Left cardiac atrium (tissue), 4 donors: ENCODE results near the gene DPPA2. TPM values are rescaled to one million over a fixed set of nuclear protein-coding genes. Genes with fewer than 3 reads are reported as not detected.
"Not testable (repeated sequence)": the region's sequence is repeated elsewhere in the genome, so short reads cannot be mapped to it uniquely, and the experiment has no call there.

Experiments used
- ATAC-seq, 2 donors: fragments of 200-7000 bp; cut with Tn5 transposase; one replicate each; pipeline ENCODE4 v1.9.1; 2020; ENCODE audit warnings: mild to moderate bottlenecking in 2 of 2, moderate library complexity in 2 of 2
- DNase-seq: peaks from one replicate; pipeline ENCODE4 v3.0.0-alpha.2; 2020
- intact Hi-C, 2 donors: fragments of 100-400 bp; cut with DNase I; formaldehyde crosslinking; loops; one replicate each; pipeline versions ENCODE4 v1.14.1 to v1.15.1; 2022 to 2023
- long read RNA-seq: library from polyadenylated mRNA; unstranded; transcript quantifications from one replicate; pipeline ENCODE4 v2.0.0, GENCODE V29; 2021
- total RNA-seq, 2 donors: library from RNA; stranded (reverse); fragmentation: NEBNext Ultra II Directional; extraction: Animal tissue kit (Norgen Biotek cat#: 25700); gene quantifications; one replicate each; pipeline ENCODE4 v1.2.1, GENCODE V29; 2021
- donor health status: DM: no; HTN: yes; CAD: no.
- donor health status: DM: no; HTN: yes; CAD: no; lungs with severe emphysema.
- donor health status: DM: yes; HTN: yes; CAD: no.
- donor health status: Dilated cardiomyopathy.

DPPA2 gene, protein sequence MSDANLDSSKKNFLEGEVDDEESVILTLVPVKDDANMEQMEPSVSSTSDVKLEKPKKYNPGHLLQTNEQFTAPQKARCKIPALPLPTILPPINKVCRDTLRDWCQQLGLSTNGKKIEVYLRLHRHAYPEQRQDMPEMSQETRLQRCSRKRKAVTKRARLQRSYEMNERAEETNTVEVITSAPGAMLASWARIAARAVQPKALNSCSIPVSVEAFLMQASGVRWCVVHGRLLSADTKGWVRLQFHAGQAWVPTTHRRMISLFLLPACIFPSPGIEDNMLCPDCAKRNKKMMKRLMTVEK
- not detected for total RNA-seq
- long read RNA-seq = 0 reads

DNA sequence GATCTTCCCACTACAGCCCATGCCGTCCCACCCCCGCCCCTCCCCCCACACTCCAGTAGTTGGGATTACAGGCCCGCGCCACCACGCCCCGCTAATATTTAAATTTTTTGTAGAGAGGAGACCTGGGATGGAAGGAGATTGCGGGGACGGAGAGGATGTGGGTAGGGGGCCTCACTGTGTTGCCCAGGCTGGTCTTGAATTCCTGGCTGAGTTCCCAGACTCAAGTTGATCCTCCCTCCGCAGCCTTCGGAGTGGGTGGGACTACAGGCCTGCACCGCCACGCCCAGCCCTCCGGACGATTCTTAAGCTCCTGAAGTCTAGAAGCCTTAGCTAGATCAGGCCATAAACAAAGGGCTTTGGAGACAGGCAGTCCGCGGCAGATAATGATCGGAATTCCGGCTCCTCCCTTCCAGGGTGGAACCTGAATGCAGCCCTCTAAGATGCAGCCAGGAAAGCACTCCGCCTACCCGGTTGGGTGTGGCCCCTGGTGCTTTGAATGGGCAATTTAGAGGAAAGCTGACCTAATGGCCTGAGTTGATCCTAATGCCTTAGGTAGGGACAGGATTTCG, at the start of gene DPPA2:
DPPA2 (minus strand) TSS at position 356 of the 569 bp plus-strand sequence. CDS start 1,975 bp downstream, outside the sequence.
- ATAC-seq = no peak
- intact Hi-C loops = no loop called here
- DNase-seq = no peak

DNA sequence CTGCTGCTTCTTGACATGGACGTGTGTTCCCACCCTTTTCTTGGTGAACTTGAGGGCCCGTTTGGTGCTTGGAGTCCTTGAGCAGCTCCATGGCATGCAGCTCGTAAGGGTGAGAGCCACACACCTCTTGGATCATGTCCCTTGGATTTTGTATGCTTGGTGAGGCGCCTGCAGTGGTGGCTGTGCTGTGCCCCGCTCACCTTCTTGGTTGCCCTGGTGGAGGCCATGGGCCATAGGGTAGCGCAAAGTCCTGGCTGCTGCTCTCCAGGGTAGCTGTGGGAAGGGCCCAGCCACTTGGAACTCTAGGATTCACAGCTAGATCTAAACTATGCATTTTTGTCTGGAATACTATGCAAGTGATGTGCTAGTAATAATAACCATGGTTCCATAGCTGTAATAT, 47.8 kb upstream of the DPPA2 start:
- ATAC-seq = no peak
- no peak for DNase-seq
- intact Hi-C loops = no loop called here

DNA sequence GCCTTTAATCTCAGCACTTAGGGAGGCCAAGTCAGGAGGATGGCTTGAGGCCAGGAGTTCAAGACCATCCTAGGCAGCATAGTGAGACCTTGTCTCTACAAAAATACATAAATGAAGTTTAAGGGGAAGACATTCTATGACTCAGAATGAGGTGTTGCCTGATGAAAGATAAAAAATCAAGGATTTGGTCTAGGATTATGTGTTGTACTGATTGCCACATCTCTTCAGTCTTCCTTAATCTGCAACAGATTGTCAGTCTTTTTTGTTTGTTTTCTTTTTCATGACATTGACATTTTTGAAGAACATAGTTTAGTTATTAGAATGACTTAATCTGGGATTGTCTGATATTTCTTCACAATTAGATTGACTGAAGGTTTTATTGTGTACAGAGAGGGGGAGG, 47.3 kb upstream of the DPPA2 start:
- DNase-seq (no peak), ATAC-seq (no peak)
- intact Hi-C loops = no loop called here

DNA sequence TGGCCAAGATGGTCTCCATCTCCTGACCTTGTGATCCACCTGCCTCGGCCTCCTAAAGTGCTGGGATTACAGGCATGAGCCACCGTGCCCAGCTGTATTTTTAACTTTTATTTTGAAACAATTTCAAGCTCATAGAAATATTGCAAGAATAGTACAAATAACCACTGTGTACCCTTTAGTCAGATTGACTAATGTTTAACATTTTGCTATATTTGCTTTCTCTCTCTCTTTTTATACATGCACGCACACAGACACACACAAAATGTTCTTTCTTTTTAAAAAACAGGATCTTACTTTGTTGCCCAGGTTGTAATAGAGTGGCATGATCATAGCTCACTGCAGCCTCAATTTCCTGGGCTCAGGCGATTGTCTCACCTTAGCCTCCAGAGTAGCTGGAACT, 46.5 kb upstream of the DPPA2 start:
- intact Hi-C loops = no loop called here
- DNase-seq (no peak), ATAC-seq (no peak)

DNA sequence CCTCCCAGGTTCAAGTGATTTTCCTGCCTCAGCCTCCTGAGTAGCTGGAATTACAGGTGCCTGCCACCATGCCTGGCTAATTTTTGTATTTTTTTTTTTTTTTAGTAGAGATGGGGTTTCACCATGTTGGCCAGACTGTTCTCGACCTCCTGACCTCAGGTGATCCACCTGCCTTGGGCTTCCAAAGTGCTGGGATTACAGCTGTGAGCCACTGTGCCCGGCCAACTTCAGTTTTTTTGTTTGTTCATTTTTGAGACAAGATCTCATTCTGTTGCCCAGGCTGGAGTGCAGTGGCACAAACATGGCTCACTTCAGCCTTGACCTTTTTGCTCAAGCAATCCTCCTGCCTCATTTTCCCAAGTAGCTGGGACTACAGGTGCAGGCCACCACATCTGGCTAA, 42.5 kb upstream of the DPPA2 start:
- DNase-seq, intact Hi-C loops, ATAC-seq: not testable (repeated sequence)

DNA sequence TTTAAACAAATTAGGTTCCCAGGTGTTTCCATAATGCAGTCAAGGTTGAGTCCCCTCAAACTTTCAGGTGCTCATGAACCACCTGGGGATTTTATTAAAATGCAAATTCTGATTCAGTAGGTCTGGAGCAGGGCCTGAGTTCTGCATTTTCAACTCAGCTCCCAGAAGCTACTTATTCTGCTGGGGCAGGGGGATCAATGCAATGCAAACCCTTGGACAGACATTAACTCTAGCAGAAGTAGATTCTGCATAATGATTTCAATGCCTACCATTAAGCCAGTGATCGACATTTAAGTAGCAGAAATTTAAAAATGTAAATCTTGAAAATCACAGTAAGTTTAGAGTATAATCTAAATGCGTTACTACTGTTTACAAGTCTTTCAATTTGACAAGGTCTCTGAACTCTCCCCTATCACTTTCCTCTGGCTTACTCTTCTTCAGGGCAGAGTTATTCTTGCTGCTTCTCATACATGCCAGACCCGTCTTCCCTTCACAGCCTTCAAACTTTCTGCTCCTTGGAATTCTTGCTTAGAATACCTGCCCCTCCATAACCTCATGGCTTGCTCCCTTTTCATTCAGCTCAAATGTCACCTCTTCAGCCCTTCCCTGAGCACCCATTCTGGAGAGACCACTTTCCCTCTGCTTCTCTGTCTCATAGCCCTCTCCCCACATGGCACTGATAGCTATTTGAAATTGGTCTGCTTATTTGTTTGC, 40.3 kb upstream of the DPPA2 start:
- no peak for ATAC-seq
- intact Hi-C loops = no loop called here
- no peak for DNase-seq

DNA sequence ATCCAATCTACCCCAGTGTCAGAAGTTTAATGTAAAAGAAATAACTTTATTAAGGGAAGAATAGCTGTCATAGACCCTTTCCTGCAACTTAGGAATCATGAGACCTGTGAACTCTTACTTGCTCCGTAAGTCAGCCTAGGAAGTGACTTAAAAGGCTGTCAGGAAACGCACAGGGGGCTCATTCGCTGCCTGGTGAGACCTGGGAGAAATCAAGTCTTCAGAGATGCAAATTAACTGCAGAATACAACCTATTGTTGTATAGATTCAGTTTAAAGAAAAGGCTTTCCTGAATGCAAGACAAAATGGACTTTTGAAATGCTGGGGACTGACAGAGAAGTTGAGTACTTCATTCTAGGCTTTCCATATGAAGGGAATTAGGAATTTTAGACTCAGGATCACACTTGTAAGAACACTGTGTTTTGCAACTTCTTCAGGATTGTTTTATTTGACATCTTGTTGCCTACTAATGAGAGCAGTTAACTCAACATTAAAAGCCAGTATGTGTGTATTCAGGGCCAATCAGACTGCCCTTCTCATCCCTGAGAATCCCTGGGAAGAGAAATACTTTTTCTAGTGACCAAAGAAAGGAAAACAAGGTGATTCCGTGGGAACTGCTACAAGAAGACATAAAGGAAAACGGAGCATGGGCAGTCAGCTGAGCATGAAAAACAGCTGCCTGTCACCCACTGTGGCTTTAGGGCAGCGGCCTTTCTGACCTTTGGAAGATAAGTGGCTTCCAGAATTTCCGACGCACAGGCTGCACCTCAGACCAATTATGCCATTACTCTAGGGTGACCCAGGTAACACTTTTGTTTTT, 39.5 kb upstream of the DPPA2 start:
- intact Hi-C loops = no loop called here
- no peak for DNase-seq
- no peak for ATAC-seq

DNA sequence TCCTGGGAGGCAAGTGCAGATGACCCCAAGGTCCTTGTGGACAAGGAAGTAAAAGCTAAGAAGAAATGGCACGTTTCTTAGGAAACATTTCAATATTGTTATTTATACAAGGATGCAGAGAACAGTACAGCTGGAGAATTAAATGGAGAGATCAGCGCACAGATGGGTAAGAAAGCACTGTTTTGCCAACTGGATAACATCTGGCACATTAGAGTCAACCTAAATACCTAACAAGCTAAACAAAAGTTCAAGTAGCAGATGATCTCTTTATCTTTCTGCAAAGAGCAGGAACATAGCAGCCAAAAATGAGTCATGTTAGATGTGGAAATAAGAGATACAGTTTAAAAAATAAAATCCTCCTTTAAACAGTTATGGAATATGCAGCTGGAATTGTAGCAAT, 36.7 kb upstream of the DPPA2 start:
- intact Hi-C loops = no loop called here
- ATAC-seq (no peak), DNase-seq (no peak)

DNA sequence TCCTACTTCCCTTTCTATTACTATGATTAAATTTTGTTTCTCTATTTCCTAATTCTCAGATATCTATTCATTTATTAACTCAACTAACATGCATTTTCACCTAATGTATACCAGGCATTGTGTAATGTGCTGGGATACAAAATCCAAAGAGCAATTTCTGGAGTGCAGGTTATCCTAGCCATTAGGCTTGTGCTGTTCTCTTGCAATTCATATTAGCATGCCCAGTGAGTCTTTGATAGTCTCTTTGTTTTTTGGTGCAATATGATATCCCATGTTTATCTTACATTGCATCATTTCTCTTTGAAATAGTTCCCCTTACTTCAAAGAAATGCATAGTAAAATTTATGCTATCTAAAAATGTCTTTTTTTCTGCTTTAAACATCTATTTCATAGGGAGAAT, 34.9 kb upstream of the DPPA2 start:
- intact Hi-C loops = no loop called here
- DNase-seq = no peak

DNA sequence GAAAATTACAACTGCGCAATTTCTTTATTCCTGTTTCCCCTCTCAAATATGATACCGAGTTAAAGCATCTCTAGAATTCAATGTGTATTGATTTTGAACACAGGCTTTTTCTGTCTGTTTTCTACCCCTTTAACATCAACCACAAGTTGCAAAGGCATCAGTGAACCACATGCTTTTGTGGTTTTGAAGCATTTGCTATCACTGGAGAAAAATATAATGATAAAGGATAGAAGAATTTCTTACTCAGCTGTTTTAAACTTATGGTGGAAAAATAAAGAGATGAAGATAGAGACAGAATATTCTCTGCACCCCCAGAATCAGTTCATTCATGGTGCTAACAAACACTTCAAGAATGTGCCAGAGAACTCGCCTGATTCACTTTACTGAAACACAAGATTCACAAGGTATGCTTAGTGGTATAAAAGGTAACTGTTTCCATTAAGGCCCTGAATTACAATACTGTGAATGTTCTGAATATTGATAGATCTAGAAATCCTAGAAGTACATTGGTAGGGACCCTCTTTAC, 30.5 kb upstream of the DPPA2 start:
- intact Hi-C loops = no loop called here
- ATAC-seq (no peak), DNase-seq (no peak)

More for the DNA sequence above, 34.9 kb upstream of the DPPA2 start:
- ATAC-seq = no peak

DNA sequence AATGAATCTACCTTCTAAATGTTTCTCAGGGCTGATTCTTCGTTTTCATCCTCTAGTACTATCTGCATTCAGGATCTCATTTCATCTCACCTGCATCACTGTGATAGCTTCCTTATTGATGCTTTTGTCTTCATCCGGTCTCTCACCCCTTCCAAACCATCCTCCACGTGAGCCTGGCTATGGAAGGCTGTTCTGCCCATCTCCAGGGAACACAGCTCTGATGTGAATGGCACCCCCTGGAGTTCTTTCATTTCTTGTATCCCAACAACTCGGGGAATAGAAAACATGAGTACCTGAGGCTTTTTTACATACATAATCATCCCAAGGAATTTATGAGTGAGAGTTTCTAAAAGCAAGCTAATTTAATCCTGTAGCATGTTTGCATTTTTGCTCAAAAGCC, 29.8 kb upstream of the DPPA2 start:
- intact Hi-C loops = no loop called here
- ATAC-seq = no peak
- no peak for DNase-seq

DNA sequence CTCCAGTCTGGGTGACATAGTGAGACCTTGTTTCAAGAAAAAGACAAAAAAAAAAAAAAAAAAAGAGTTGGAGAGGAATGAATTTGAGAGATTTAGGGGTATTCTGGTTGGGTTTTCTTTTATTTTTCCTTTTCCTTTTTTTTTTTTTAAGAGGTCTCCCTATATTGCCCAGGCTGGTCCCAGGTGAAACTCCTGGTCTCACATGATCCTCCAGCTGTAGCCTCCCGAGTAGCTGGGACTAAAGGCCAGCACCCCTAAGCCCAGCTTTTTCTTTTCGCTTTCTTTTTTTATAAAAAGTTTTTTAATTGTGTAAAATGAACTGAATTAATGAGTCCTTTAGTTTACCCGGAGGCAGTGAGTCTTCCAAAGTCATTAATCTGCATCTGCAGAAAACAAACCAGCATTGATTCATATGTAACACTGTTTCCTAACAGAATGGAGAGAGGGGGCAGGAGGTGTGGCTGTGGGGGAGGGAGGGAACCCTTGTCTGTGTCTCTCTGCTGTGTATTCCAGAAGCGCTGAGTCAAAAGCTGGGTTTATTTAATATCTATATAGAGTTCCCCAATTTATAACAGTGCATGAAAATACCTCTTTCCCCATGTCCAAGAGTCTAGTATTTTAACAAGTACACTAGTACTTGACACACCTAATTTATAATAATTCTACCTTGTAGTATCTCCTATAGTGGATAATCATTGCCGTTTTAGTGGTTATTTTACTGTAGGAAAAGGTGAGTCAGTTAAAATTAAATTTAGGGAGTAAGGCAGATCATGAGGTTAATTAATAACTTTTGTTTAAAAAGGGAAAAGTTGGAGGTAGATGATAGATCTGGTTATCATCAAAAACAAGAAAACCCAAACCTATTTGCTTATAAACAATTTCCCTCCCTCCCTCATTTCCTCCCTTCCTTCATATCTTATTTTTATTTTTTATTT, 23.7 kb upstream of the DPPA2 start:
- DNase-seq = no peak

DNA sequence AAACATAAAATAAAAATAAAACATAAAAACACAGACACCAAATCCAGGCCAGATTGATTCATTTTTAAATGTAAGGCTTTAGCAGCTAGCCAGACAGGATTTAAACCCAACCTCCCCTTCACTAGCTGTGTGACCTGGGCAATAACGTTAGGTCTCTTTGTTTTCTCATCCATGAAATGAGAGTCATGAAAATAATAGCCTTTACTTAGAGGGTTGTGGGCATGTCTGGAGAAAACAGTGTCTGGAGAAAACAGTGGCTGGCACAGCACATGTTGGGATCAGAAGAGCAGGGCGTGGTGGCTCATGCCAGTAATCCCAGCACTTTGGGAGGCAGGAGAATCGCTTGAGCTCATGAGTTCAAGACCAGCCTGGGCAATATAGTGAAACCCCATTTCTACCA, 22.9 kb upstream of the DPPA2 start:
- no peak for ATAC-seq
- no peak for DNase-seq
- intact Hi-C loops = no loop called here

More for the DNA sequence above, 23.7 kb upstream of the DPPA2 start:
- no peak for ATAC-seq
- intact Hi-C loops = no loop called here

DNA sequence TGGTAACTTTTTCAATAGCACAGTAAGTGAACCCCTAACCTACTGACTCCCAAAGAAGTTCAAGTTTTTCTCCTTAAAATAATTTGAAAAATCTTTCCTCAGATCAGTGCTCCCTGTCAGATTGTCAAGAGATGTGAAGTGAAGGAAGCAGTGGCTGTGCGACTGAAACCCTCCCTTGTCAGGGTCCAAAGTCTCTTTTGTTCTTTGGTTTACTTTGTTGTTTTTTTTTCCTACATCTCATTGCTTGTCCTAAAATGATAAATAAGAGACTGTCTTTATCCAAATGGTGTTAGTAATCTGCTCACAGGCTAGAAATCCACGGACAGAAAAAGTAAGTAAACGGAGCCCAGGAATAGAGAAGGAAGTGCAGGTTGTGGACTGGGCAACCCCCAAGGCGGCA, 22.0 kb upstream of the DPPA2 start:
- DNase-seq (no peak), ATAC-seq (no peak)
- intact Hi-C loops = no loop called here

DNA sequence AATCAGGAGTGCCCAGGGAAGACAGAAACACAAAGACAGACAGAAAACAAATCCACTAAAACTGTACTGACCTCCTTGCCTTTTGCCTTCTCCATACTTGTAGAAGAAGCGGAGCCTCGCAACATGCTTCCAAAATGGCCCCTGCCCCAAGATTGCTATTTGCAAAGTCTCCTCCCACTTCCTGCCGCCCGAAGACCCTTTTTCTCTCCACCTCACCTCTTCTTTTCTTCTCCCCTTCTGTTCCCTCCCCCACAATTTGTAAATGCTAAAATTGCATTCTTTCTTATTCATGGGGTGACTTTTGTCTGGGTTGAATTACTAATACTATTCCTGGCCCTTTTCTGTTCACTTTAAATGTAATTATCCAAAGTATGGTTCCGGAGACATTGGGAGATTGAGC, 21.1 kb upstream of the DPPA2 start, which contains the start of gene DPPA4:
DPPA4 (minus strand) TSS at position 154 of the 400 bp plus-strand sequence; CDS start at position 125, 29 bp downstream.
- no peak for DNase-seq
- ATAC-seq = no peak
- intact Hi-C loops = no loop called here

DNA sequence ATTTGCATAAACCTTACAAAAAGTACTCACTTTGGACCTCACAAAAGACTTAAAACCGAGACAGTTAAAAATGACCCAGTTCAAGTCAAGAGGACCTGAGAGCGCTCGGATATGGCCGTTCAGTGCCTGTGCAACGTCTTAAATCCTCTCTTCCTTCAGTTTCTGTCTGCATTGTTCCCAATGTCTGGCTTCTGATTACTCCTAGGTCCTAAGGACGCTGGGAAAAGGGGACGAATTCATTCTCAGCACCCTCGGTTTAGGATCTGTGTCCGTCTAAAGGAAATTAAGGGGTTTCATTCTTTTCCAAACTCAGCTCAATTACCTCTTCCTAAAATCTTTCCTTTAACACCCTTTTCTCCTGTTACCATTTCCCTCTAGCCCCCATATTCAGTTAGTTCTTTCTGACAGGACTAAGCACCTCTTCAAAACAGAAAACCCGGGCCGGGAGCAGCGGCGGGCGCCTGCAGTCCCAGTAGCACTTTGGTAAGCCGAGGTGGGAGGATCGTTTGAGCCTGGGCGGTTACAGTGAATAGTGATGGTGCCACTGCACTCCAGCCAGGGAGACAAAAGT, 20.1 kb upstream of the DPPA2 start:
- intact Hi-C loops = no loop called here
- peak; percentile 41 to 85 for ATAC-seq
- peak; percentile 31 for DNase-seq

DNA sequence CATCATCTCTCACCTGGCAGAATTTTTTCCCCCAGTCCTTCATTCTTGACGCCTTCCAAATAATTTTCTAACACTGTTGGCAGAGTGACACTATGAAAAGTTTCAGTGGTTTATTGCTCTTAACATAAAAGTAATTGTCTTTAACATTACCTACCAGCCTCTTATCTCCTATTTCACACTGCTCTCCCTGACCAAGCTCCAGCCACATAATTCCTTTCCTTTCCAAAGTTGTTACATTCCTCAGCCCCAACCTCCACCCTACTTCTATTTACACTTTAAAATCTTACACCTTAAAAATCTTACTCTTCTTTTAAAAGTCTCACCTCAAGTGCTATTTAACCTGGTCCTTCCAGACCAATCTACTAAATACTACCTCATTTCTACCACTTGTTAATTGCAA, 18.3 kb upstream of the DPPA2 start:
- intact Hi-C loops = no loop called here
- ATAC-seq (no peak), DNase-seq (no peak)

DNA sequence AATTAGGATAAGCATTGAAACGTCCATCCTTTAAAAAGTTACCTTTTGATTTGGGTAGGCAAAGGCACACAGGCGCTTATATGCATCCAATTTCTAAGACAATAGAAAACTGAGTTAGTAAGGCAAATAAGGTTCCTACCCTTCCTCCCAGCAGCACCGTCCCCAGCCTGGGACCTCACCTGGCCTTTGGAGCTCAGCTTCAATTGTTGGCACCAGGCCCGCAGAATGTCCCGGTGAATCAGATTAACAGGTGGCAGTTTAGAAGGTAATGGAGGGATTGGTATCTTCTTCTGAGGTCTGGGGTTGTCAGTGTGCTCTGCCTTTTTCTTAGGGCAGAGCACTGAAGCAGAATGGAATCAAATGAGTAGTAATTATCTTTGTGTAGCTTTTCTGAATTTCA, 15.4 kb upstream of the DPPA2 start:
- DNase-seq (no peak), ATAC-seq (no peak)
- intact Hi-C loops = no loop called here
